ENCODE results near the gene CD55.
A peak's percentile ranks its signal among the peaks of the same experiment; 100 is the strongest.

The CD55 gene

GRCh38 chr1:207388721-207389120 lies 67.2 kb downstream of the CD55 start:
- TF ChIP-seq GATA1 (IDR thresholded peaks at IDR 0.05; ENCODE audit: low read depth, low read length), result no peak
- DNase-seq, result no peak

- DNase-seq, result peak in 1 of 2 experiments; percentile 13
- no peak for TF ChIP-seq POLR2A (IDR thresholded peaks at IDR 0.05; ENCODE audit: low read length)
- no peak for TF ChIP-seq GATA1 (IDR thresholded peaks at IDR 0.05; ENCODE audit: low read depth, low read length)
Observed at GRCh38 chr1:207389728-207390464, 68.4 kb downstream of the CD55 start.

GRCh38 chr1:207393610-207394009 lies 72.1 kb downstream of the CD55 start:
- no peak for TF ChIP-seq GATA1 (IDR thresholded peaks at IDR 0.05; ENCODE audit: low read depth, low read length)
- no peak for TF ChIP-seq POLR2A (IDR thresholded peaks at IDR 0.05; ENCODE audit: low read length)
- DNase-seq, result peak in 1 of 2 experiments; percentile 17

- no peak for DNase-seq
- TF ChIP-seq POLR2A (IDR thresholded peaks at IDR 0.05; ENCODE audit: low read length) (no peak), GATA1 (IDR thresholded peaks at IDR 0.05; ENCODE audit: low read depth, low read length) (no peak)
Observed at GRCh38 chr1:207396168-207396746, 74.8 kb downstream of the CD55 start.

- no peak for TF ChIP-seq GATA1 (IDR thresholded peaks at IDR 0.05; ENCODE audit: low read depth, low read length)
- no peak for TF ChIP-seq POLR2A (IDR thresholded peaks at IDR 0.05; ENCODE audit: low read length)
- no peak for DNase-seq
Observed at GRCh38 chr1:207397525-207397926, 76.0 kb downstream of the CD55 start.

- DNase-seq, result no peak
- TF ChIP-seq POLR2A (IDR thresholded peaks at IDR 0.05; ENCODE audit: low read length) (no peak), GATA1 (IDR thresholded peaks at IDR 0.05; ENCODE audit: low read depth, low read length) (no peak)
Observed at GRCh38 chr1:207398986-207399385, 77.5 kb downstream of the CD55 start.

- no peak for TF ChIP-seq GATA1 (IDR thresholded peaks at IDR 0.05; ENCODE audit: low read depth, low read length)
- no peak for TF ChIP-seq POLR2A (IDR thresholded peaks at IDR 0.05; ENCODE audit: low read length)
Observed at GRCh38 chr1:207401578-207401977, 80.1 kb downstream of the CD55 start.

GRCh38 chr1:207402744-207403143 lies 81.3 kb downstream of the CD55 start:
- no peak for TF ChIP-seq POLR2A (IDR thresholded peaks at IDR 0.05; ENCODE audit: low read length)
- no peak for DNase-seq

More at GRCh38 chr1:207401578-207401977, 80.1 kb downstream of the CD55 start:
- DNase-seq, result peak in 1 of 2 experiments; percentile 19

GRCh38 chr1:207404849-207405525 lies 83.5 kb downstream of the CD55 start:
- DNase-seq, result peak; percentile 75 to 81

GRCh38 chr1:207405814-207406213 lies 84.3 kb downstream of the CD55 start:
- DNase-seq, result peak in 1 of 2 experiments; percentile 10
- TF ChIP-seq POLR2A (IDR thresholded peaks at IDR 0.05; ENCODE audit: low read length), result no peak
- no peak for TF ChIP-seq GATA1 (IDR thresholded peaks at IDR 0.05; ENCODE audit: low read depth, low read length)

More at GRCh38 chr1:207404849-207405525, 83.5 kb downstream of the CD55 start:
- no peak for TF ChIP-seq POLR2A (IDR thresholded peaks at IDR 0.05; ENCODE audit: low read length)
- no peak for TF ChIP-seq GATA1 (IDR thresholded peaks at IDR 0.05; ENCODE audit: low read depth, low read length)

- DNase-seq, result peak; percentile 45 to 53
- TF ChIP-seq GATA1 (IDR thresholded peaks at IDR 0.05; ENCODE audit: low read depth, low read length) (no peak), POLR2A (IDR thresholded peaks at IDR 0.05; ENCODE audit: low read length) (no peak)
Observed at GRCh38 chr1:207407655-207408260, 86.3 kb downstream of the CD55 start.
